Activated CD8-positive, alpha-beta T cell treated with anti-CD3 and anti-CD28 coated beads for 36 hours (primary cell): ENCODE measurements around the gene FBXO15. TPM values are rescaled to one million over a fixed set of nuclear protein-coding genes. Genes with fewer than 3 reads are reported as not detected.

ENCODE experiments used
- ATAC-seq: fragments of 200-7000 bp; cut with Tn5 transposase; one replicate; pipeline ENCODE4 v1.10.0; 2021; ENCODE audit warnings: mild to moderate bottlenecking, moderate library complexity
- CTCF ChIA-PET: fragments of 350-600 bp; sonication (Branson Sonifier 250); formaldehyde crosslinking; loops from one replicate; lab custom pipeline; 2021; ENCODE audit warnings: antibody characterized with exemption; lab: Charles Lee
- POLR2A ChIA-PET: fragments of 350-600 bp; sonication (Branson Sonifier 250); formaldehyde crosslinking; loops from one replicate; lab custom pipeline; 2021; ENCODE audit warnings: antibody characterized with exemption; lab: Charles Lee
- DNase-seq: peaks from one replicate; pipeline ENCODE4 v3.0.0-alpha.2; 2020
- H3K27ac Mint-ChIP-seq: one replicate; pipeline ENCODE4 v1.8.0; 2021; ENCODE audit warnings: mild to moderate bottlenecking, mixed read lengths
- H3K27me3 Mint-ChIP-seq: one replicate; pipeline ENCODE4 v1.8.0; 2021; ENCODE audit warnings: mixed read lengths
- H3K36me3 Mint-ChIP-seq: one replicate; pipeline ENCODE4 v1.8.0; 2021; ENCODE audit warnings: low read depth, mixed read lengths
- H3K4me1 Mint-ChIP-seq: one replicate; pipeline ENCODE4 v1.8.0; 2021; ENCODE audit warnings: low read depth, mixed read lengths
- H3K4me3 Mint-ChIP-seq: one replicate; pipeline ENCODE4 v1.8.0; 2021; ENCODE audit warnings: mild to moderate bottlenecking, moderate library complexity, mixed read lengths
- H3K9me3 Mint-ChIP-seq: one replicate; pipeline ENCODE4 v1.8.0; 2021; ENCODE audit warnings: mixed read lengths
- CTCF ChIP-seq: fragments of 200-600 bp; IDR thresholded peaks from one replicate; pipeline ENCODE4 v1.8.0; 2022; ENCODE audit warnings: antibody characterized with exemption, mild to moderate bottlenecking
- intact Hi-C: fragments of 100-400 bp; cut with micrococcal nuclease; formaldehyde crosslinking; loops from one replicate; pipeline ENCODE4 v1.10.0; 2022
- total RNA-seq, 2 experiments: library from RNA; stranded (reverse); gene quantifications; one replicate each; pipeline ENCODE4 v1.2.3, GENCODE V29; 2021

FBXO15 gene
- total RNA-seq, 2 experiments from 2014 or later: 2.1 TPM

GRCh38 chr18:74190086-74190485 lies 42.5 kb upstream of the FBXO15 start:
- H3K4me3 Mint-ChIP-seq: no peak overlapping the region
- ATAC-seq: no peak
- H3K9me3 Mint-ChIP-seq: no peaks in the 10 kb centered on the region
- H3K4me1 Mint-ChIP-seq: no peaks in the 10 kb centered on the region
- POLR2A ChIA-PET: interaction anchor here (0.9 kb wide), 1 partner anchor 19 kb away, joined by 3 read pairs; no protein-coding TSS in a partner anchor
- DNase-seq: no peak
- no peak for TF ChIP-seq CTCF
- CTCF ChIA-PET: interaction anchor here (1.0 to 1.6 kb wide), 4 partner anchors 14 to 153 kb away, joined by 3 to 4 read pairs (median 4); no protein-coding TSS in a partner anchor
- H3K27ac Mint-ChIP-seq: no peak overlapping the region
- intact Hi-C loops: no loop called here
- H3K36me3 Mint-ChIP-seq: no peaks in the 10 kb centered on the region
- H3K27me3 Mint-ChIP-seq: peaks cover 8% of the 10 kb centered on the region

- intact Hi-C loops: no loop called here
- H3K27me3 Mint-ChIP-seq: peaks cover 13% of the 10 kb centered on the region
- no peak for TF ChIP-seq CTCF
These were observed 39.0 kb upstream of the FBXO15 start for GRCh38 chr18:74186661-74187060.

GRCh38 chr18:74185860-74186259 lies 38.2 kb upstream of the FBXO15 start:
- Mint-ChIP-seq H3K27me3 (peaks cover 9% of the 10 kb centered on the region), H3K4me3 (no peak overlapping the region), H3K9me3 (no peaks in the 10 kb centered on the region), H3K27ac (no peak overlapping the region), H3K4me1 (no peaks in the 10 kb centered on the region), H3K36me3 (no peaks in the 10 kb centered on the region)
- intact Hi-C loops: no loop called here
- ChIA-PET CTCF (interaction anchor here (1.4 kb wide), 1 partner anchor 9 kb away, joined by 3 read pairs; no protein-coding TSS in a partner anchor), POLR2A (no interaction called here)
- ATAC-seq (no peak), DNase-seq (no peak)
- TF ChIP-seq CTCF: no peak

More at GRCh38 chr18:74186661-74187060, 39.0 kb upstream of the FBXO15 start:
- no peak for ATAC-seq
- no peaks in the 10 kb centered on the region for H3K9me3 Mint-ChIP-seq
- H3K36me3 Mint-ChIP-seq: no peaks in the 10 kb centered on the region
- ChIA-PET CTCF (no interaction called here), POLR2A (no interaction called here)
- H3K27ac Mint-ChIP-seq: no peak overlapping the region
- no peak overlapping the region for H3K4me3 Mint-ChIP-seq
- no peaks in the 10 kb centered on the region for H3K4me1 Mint-ChIP-seq
- DNase-seq: no peak

- no peaks in the 10 kb centered on the region for H3K4me1 Mint-ChIP-seq
- no peak for ATAC-seq
- no peaks in the 10 kb centered on the region for H3K9me3 Mint-ChIP-seq
- no peak overlapping the region for H3K4me3 Mint-ChIP-seq
- TF ChIP-seq CTCF: no peak
- H3K27ac Mint-ChIP-seq: no peak overlapping the region
- no peaks in the 10 kb centered on the region for H3K36me3 Mint-ChIP-seq
- DNase-seq: no peak
- ChIA-PET POLR2A (no interaction called here), CTCF (interaction anchor here (1.4 kb wide), 1 partner anchor 10 kb away, joined by 3 read pairs; no protein-coding TSS in a partner anchor)
- peaks cover 8% of the 10 kb centered on the region for H3K27me3 Mint-ChIP-seq
- intact Hi-C loops: no loop called here
These were observed 37.2 kb upstream of the FBXO15 start for GRCh38 chr18:74184875-74185274.

- ChIA-PET CTCF (interaction anchor here (1.0 to 2.2 kb wide), 2 partner anchors 159 to 369 kb away, joined by 3 to 6 read pairs; no protein-coding TSS in a partner anchor), POLR2A (no interaction called here)
- intact Hi-C loops: no loop called here
- Mint-ChIP-seq H3K27me3 (peaks cover 8% of the 10 kb centered on the region), H3K36me3 (no peaks in the 10 kb centered on the region), H3K4me3 (no peak overlapping the region), H3K27ac (no peak overlapping the region), H3K4me1 (no peaks in the 10 kb centered on the region), H3K9me3 (no peaks in the 10 kb centered on the region)
- no peak for TF ChIP-seq CTCF
- no peak for ATAC-seq
- DNase-seq: no peak
These were observed 35.5 kb upstream of the FBXO15 start for GRCh38 chr18:74183130-74183529.
